ENCODE results near the gene SMAD1. TPM values are rescaled to one million over a fixed set of nuclear protein-coding genes. Genes with fewer than 3 reads are reported as not detected.

The SMAD1 gene
- total RNA-seq, 1 experiment from 2014 or later = 15.4 TPM

DNA sequence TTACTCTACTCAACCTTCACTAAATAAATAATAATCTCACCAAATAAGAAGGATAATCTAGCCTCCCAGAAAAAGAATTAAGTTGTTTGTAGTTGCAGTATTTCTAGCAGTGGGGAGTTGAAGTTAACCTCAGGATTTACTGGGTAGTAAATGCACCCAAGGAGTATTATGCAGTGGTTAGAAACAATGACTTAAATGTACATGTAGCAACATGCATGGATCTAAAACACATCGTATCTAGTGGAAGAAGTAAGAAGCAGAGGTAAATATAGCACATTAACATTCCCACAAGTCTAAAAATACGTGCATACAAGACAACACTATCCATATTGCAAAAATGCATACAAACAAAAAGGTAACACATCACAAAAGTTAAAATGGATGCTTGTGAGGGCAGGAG, 44.2 kb upstream of the SMAD1 start:
- TF ChIP-seq, protein P1, sequence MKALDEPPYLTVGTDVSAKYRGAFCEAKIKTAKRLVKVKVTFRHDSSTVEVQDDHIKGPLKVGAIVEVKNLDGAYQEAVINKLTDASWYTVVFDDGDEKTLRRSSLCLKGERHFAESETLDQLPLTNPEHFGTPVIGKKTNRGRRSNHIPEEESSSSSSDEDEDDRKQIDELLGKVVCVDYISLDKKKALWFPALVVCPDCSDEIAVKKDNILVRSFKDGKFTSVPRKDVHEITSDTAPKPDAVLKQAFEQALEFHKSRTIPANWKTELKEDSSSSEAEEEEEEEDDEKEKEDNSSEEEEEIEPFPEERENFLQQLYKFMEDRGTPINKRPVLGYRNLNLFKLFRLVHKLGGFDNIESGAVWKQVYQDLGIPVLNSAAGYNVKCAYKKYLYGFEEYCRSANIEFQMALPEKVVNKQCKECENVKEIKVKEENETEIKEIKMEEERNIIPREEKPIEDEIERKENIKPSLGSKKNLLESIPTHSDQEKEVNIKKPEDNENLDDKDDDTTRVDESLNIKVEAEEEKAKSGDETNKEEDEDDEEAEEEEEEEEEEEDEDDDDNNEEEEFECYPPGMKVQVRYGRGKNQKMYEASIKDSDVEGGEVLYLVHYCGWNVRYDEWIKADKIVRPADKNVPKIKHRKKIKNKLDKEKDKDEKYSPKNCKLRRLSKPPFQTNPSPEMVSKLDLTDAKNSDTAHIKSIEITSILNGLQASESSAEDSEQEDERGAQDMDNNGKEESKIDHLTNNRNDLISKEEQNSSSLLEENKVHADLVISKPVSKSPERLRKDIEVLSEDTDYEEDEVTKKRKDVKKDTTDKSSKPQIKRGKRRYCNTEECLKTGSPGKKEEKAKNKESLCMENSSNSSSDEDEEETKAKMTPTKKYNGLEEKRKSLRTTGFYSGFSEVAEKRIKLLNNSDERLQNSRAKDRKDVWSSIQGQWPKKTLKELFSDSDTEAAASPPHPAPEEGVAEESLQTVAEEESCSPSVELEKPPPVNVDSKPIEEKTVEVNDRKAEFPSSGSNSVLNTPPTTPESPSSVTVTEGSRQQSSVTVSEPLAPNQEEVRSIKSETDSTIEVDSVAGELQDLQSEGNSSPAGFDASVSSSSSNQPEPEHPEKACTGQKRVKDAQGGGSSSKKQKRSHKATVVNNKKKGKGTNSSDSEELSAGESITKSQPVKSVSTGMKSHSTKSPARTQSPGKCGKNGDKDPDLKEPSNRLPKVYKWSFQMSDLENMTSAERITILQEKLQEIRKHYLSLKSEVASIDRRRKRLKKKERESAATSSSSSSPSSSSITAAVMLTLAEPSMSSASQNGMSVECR (CRISPR knock-in tag; IDR thresholded peaks at IDR 0.05; ENCODE audit: borderline replicate concordance) = no peak
- TF ChIP-seq, protein P2, sequence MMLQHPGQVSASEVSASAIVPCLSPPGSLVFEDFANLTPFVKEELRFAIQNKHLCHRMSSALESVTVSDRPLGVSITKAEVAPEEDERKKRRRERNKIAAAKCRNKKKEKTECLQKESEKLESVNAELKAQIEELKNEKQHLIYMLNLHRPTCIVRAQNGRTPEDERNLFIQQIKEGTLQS (CRISPR knock-in tag; conservative IDR thresholded peaks at IDR 0.05) = no peak
- TF ChIP-seq ZNF317 (CRISPR knock-in tag; IDR thresholded peaks at IDR 0.05; ENCODE audit: borderline replicate concordance, low read depth) (no peak), KAT7 (CRISPR knock-in tag; IDR thresholded peaks at IDR 0.05; ENCODE audit: borderline replicate concordance) (no peak), ZNF121 (CRISPR knock-in tag; IDR thresholded peaks at IDR 0.05) (no peak), ZNF416 (CRISPR knock-in tag; IDR thresholded peaks at IDR 0.05) (no peak), GRHL2 (CRISPR knock-in tag; IDR thresholded peaks at IDR 0.05; ENCODE audit: insufficient replicate concordance, severe bottlenecking) (no peak), ZNF263 (CRISPR knock-in tag; IDR thresholded peaks at IDR 0.05; ENCODE audit: low read depth) (no peak), ZNF423 (CRISPR knock-in tag; IDR thresholded peaks at IDR 0.05) (no peak)
- TF ChIP-seq, protein P3, sequence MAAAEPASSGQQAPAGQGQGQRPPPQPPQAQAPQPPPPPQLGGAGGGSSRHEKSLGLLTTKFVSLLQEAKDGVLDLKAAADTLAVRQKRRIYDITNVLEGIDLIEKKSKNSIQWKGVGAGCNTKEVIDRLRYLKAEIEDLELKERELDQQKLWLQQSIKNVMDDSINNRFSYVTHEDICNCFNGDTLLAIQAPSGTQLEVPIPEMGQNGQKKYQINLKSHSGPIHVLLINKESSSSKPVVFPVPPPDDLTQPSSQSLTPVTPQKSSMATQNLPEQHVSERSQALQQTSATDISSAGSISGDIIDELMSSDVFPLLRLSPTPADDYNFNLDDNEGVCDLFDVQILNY (CRISPR knock-in tag; IDR thresholded peaks at IDR 0.05) = no peak
- TF ChIP-seq, protein P4, sequence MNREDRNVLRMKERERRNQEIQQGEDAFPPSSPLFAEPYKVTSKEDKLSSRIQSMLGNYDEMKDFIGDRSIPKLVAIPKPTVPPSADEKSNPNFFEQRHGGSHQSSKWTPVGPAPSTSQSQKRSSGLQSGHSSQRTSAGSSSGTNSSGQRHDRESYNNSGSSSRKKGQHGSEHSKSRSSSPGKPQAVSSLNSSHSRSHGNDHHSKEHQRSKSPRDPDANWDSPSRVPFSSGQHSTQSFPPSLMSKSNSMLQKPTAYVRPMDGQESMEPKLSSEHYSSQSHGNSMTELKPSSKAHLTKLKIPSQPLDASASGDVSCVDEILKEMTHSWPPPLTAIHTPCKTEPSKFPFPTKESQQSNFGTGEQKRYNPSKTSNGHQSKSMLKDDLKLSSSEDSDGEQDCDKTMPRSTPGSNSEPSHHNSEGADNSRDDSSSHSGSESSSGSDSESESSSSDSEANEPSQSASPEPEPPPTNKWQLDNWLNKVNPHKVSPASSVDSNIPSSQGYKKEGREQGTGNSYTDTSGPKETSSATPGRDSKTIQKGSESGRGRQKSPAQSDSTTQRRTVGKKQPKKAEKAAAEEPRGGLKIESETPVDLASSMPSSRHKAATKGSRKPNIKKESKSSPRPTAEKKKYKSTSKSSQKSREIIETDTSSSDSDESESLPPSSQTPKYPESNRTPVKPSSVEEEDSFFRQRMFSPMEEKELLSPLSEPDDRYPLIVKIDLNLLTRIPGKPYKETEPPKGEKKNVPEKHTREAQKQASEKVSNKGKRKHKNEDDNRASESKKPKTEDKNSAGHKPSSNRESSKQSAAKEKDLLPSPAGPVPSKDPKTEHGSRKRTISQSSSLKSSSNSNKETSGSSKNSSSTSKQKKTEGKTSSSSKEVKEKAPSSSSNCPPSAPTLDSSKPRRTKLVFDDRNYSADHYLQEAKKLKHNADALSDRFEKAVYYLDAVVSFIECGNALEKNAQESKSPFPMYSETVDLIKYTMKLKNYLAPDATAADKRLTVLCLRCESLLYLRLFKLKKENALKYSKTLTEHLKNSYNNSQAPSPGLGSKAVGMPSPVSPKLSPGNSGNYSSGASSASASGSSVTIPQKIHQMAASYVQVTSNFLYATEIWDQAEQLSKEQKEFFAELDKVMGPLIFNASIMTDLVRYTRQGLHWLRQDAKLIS (CRISPR knock-in tag; IDR thresholded peaks at IDR 0.05; ENCODE audit: borderline replicate concordance) = no peak
- TF ChIP-seq, protein P5, sequence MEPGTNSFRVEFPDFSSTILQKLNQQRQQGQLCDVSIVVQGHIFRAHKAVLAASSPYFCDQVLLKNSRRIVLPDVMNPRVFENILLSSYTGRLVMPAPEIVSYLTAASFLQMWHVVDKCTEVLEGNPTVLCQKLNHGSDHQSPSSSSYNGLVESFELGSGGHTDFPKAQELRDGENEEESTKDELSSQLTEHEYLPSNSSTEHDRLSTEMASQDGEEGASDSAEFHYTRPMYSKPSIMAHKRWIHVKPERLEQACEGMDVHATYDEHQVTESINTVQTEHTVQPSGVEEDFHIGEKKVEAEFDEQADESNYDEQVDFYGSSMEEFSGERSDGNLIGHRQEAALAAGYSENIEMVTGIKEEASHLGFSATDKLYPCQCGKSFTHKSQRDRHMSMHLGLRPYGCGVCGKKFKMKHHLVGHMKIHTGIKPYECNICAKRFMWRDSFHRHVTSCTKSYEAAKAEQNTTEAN (CRISPR knock-in tag; IDR thresholded peaks at IDR 0.05) = no peak
- Mint-ChIP-seq H3K9me3 (peaks cover 17% of the 10 kb centered on the region), H3K27me3 (ENCODE audit: low read depth) (no peaks in the 10 kb centered on the region; the same call in 1 of the 2 replicates), H3K4me1 (peaks cover 24% of the 10 kb centered on the region), H3K27ac (no peak overlapping the region), H3K36me3 (peaks cover 3% of the 10 kb centered on the region; the same call in 1 of the 2 replicates), H3K4me3 (no peak overlapping the region)
- ChIA-PET CTCF (interaction anchor here (1.0 kb wide), 1 partner anchor 204 kb away, joined by 8 read pairs; no protein-coding TSS in a partner anchor), POLR2A (no interaction called here)
- DNase-seq (ENCODE audit: low spot score) (no peak), ATAC-seq (no peak)

DNA sequence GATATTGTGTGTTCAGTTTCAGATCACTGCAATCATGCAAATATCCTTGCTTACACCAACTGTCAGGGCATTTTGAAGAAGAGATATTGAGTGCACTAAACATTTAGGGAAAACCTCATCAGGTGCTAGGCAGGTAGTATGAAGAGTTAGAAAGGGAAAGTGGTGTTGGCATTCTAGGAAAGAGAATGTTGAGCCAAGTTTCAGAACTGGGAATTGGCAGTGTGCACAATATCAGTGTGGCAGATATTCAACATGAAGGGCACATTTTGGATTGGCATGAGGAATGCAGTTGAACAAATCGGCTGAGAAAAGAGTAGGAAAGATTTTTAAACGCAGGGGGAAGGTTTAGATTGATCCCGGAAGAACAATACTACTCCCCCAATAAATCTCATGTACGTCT, 43.4 kb upstream of the SMAD1 start:
- no peaks in the 10 kb centered on the region; the same call in 1 of the 2 replicates for H3K27me3 Mint-ChIP-seq (ENCODE audit: low read depth)
- TF ChIP-seq, protein P6, sequence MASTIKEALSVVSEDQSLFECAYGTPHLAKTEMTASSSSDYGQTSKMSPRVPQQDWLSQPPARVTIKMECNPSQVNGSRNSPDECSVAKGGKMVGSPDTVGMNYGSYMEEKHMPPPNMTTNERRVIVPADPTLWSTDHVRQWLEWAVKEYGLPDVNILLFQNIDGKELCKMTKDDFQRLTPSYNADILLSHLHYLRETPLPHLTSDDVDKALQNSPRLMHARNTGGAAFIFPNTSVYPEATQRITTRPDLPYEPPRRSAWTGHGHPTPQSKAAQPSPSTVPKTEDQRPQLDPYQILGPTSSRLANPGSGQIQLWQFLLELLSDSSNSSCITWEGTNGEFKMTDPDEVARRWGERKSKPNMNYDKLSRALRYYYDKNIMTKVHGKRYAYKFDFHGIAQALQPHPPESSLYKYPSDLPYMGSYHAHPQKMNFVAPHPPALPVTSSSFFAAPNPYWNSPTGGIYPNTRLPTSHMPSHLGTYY (CRISPR knock-in tag; IDR thresholded peaks at IDR 0.05) = no peak
- TF ChIP-seq RELA (CRISPR knock-in tag; IDR thresholded peaks at IDR 0.05; ENCODE audit: borderline replicate concordance) = no peak
- no peak for TF ChIP-seq NR2C2 (CRISPR knock-in tag; IDR thresholded peaks at IDR 0.05)
- no peak for TF ChIP-seq TCF7 (CRISPR knock-in tag; IDR thresholded peaks at IDR 0.05; ENCODE audit: low read depth)
- TF ChIP-seq MYBL2 (CRISPR knock-in tag; IDR thresholded peaks at IDR 0.05) = no peak
- no peak for TF ChIP-seq ZNF671 (CRISPR knock-in tag; IDR thresholded peaks at IDR 0.05)
- no peak for TF ChIP-seq ZNF416 (CRISPR knock-in tag; IDR thresholded peaks at IDR 0.05)
- TF ChIP-seq EMX1 (CRISPR knock-in tag; IDR thresholded peaks at IDR 0.05) = no peak
- no peak for TF ChIP-seq JUN (CRISPR knock-in tag; IDR thresholded peaks at IDR 0.05)
- TF ChIP-seq GTF2I (CRISPR knock-in tag; conservative IDR thresholded peaks at IDR 0.05) = no peak
- TF ChIP-seq, protein P7, sequence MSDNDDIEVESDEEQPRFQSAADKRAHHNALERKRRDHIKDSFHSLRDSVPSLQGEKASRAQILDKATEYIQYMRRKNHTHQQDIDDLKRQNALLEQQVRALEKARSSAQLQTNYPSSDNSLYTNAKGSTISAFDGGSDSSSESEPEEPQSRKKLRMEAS (CRISPR knock-in tag; IDR thresholded peaks at IDR 0.05) = no peak
- no peak for TF ChIP-seq JAZF1 (CRISPR knock-in tag; IDR thresholded peaks at IDR 0.05)
- ATAC-seq (no peak), DNase-seq (ENCODE audit: low spot score) (no peak)
- peaks cover 3% of the 10 kb centered on the region; the same call in 1 of the 2 replicates for H3K36me3 Mint-ChIP-seq
- H3K27ac Mint-ChIP-seq = no peak overlapping the region
- H3K9me3 Mint-ChIP-seq = peaks cover 17% of the 10 kb centered on the region
- POLR2A ChIA-PET = no interaction called here
- peaks cover 24% of the 10 kb centered on the region for H3K4me1 Mint-ChIP-seq
- no peak overlapping the region for H3K4me3 Mint-ChIP-seq
- CTCF ChIA-PET = no interaction called here
